Inflammatory macrophage (primary cell): ENCODE results near the gene SKAP2.

Source experiments
- DNase-seq, 2 donors: peaks; one replicate each; pipeline ENCODE4 v3.0.0-alpha.2; 2020 to 2022
- total RNA-seq, 18 experiments: gene quantifications; one replicate each; lab custom pipeline; 2026; ENCODE audit warnings: mixed read lengths in 6 of 18, inconsistent platforms in 2 of 18; lab: John Stamatoyannopoulos, UW

SKAP2 gene, protein sequence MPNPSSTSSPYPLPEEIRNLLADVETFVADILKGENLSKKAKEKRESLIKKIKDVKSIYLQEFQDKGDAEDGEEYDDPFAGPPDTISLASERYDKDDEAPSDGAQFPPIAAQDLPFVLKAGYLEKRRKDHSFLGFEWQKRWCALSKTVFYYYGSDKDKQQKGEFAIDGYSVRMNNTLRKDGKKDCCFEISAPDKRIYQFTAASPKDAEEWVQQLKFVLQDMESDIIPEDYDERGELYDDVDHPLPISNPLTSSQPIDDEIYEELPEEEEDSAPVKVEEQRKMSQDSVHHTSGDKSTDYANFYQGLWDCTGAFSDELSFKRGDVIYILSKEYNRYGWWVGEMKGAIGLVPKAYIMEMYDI
- 87.1 to 336 (median 202) reads per million in 18 experiments for total RNA-seq

DNA sequence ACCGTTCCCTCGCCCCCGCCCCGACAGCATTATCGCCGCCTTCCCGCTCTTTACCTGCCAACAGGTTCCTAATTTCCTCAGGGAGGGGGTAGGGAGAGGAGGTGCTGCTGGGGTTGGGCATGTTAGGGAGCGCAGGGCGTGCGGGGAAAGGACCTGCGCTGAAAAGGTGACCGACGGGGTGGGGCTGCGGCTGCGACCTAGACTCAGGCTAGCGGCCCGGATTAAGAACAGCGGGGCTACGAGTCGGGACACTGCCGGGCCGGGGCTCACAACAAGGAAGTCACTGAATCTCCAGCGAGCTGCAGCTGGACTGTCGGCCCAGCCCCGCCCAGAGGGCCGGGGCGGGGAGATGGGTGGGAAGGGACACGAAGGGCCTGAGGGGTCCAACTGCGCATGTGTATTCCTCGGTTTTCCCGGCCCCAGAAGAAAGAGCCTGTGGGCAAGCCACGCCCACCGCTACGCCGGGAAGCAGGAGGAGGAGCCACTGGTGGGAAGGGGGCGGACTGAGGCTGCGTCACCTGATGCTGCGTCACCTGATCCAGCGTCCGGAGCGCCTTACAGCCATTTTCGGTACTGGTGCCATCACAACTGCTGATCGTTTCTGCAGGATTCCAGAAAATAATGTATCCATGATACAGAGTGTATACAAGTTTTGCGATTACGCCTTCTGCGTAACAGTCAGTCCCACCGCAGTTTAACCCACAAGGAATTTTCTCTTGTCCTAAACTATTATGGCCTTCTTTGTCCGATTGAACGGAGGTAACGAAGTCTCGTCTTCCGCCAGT, at the start of gene SKAP2:
Gene SKAP2, minus strand, starts transcription at position 282 of the 785 bp plus-strand sequence. Its CDS starts 161 bp downstream, at position 121.
- peak; percentile 100 for DNase-seq

DNA sequence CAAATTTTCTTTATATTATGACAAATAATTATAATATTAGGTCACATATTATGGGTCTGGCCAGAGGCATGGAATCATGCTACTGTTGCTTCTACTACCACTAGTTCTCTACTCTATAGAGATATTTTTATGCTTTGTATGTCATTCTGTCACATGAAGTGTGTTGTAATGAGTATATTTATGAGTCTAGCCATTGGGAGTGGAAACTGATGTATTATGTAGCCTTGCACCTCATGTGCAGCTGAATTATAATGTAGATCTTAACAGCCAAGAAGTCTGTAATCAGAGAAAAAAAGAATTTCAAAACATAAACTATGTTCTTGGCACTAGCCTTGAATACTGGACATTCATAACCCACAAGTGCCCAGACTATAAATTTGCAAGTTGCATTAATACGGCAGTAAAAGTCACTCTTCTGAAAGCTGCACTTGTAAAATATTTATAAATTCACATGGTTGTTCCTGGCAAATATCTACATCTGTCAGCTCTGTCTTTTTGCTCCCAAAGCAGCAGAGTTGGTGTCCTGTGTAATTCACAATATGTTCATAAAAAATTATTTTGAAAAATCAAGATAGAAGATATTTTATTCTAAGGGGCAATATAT, 48.6 kb upstream of the SKAP2 start:
- DNase-seq = peak; percentile 31 to 52

DNA sequence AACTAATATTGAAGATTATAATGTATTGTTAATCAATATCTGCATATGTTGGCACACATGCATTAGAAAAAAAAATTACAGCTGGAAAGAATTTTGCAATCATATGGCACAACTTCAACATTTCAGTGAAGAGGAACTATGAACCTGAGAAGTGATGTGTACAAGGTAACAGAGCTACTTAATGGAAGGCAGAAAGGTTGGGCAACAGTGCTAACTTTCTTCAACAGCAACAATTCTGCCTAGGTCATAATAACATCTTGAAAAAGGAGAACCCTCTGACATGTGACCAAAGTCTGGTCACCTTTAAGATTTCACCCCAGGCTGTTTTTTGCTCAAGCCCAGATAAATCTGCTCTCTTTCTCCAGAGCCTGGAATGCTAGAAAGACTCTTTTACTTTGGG, 47.9 kb upstream of the SKAP2 start:
- peak; percentile 40 to 75 for DNase-seq

DNA sequence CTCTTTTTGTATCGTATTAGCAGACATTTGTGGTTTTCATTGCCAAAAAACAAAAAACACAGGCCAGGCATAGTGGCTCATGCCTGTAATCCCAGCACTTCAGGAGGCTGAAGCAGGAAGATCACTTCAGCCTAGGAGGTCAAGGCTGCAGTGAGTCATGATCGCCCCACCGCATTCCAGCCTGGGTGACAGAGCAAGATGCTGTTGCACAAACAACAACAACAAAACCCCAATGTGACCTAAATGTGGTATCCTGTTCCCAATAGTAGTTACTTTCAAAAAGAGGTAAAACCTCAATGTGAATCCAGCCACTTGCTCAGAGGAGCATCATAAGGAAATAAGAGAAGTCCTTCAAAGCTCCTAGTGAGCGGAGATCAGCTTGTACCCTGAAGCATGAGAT, 45.8 kb upstream of the SKAP2 start:
- DNase-seq = peak; percentile 66 to 71

DNA sequence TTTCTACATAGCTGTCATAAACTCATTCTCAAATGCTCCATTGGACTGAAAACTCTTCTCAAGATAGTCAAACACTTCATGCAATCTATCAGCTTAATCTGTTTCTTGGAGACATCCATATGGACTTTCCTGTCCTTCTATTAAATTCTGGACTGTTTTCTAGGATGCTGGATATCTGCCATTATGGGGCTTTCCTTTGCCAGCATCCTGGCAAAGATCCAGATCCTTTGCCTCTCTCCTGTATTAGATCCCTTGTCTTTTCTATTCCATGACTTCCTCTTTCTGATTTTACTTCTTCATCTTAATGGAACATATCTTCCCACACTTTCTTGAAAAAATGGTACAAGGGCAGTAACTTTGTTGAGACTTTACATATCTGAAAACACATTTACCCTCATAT, 35.9 kb upstream of the SKAP2 start:
- peak; percentile 38 to 51 for DNase-seq

DNA sequence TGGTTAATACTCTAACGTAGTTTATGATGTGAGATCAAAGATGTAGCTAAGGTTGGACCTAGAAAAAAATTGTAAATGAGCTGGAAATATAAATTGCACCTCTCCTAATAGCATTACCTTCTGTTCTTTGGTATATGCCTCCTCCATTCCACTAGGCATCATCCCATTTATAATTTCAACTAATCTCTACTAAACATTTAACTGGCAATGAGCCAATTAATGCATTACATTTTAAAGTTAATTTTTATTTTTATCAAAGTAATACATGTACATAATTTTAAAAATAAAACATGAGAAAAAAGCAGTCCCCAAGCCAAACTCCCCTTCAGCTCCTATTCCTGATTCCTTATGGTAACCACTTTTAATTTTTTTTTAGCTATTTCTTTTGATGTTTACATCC, 35.1 kb upstream of the SKAP2 start:
- no peak for DNase-seq

DNA sequence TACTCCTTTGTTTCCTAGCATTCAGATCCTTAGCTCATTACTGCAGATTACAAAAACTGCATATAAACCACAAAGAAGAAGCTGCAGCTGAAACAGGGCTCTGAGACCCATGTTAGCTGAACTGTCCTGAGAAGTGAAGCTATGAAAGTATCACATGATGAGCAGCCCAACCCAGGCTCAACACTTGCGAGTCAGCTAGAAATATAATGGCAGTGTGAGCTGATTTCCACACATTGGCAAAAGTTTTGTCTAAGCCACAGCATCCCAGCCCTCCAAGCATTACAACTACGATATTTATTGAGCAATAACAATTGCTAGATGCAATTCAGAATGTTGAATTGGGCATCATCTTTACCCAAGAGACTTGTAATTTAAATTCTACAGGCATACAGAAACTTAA, 34.5 kb upstream of the SKAP2 start:
- DNase-seq = peak; percentile 73 to 77

DNA sequence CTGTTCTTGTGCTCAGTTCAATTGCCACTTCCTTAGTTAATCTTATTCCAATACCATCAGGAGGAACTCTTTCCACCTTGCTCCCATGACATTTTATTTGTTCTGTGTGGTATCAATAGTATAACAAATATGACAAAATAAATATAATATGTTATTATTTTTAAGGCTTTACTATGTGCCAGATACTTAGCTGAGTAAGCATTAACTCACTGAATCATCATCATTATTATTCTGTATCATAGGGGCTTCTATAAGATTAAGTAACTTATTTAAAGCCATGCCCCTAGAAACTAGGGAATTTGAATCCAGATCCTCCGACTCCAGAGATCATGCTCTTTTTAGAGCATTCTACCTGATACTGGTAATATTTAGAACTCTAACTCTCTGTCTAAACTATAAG, 33.5 kb upstream of the SKAP2 start:
- no peak for DNase-seq

DNA sequence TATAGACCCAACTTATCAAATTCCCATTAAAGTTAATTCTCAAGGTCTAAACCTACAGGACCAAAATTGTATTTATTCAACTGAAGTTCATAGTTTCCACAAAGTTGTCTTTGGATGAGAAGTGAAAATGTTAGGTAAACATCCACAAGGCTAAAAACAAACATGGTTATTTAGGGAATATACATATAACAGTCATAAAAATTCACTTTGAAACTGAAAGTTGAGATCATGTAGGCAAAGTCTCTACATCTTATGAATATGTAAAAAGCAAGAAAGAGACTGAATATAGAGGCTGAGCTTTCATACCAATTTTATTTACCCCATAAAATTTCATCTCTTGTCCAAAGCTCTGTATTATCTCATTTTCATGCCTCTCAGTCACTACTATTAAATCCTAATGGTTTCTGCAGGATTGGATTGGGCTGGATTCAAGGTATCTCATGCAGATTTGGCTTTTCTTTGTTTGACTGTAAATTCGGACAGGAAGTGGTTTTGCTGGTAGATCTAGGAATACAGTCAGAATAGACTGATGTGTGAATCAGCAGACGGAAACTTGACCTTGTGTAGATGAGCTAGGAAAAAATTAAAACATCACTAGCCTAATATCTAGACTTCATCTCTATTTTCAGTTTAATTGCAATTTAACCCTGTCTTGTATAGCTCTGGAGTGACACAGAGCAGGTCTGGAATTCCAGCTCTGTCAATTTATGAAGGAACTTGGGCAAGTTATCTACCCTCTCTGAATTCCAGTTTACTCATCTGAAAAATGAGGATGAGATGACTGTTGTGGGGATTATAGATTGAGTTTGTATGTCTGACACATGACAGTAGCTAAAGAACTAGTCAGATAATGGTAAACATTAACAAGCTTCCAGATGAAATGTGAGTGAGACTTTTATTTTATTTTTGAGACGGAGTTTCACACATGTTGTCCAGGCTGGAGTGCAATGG, 27.3 kb upstream of the SKAP2 start:
- no peak for DNase-seq

DNA sequence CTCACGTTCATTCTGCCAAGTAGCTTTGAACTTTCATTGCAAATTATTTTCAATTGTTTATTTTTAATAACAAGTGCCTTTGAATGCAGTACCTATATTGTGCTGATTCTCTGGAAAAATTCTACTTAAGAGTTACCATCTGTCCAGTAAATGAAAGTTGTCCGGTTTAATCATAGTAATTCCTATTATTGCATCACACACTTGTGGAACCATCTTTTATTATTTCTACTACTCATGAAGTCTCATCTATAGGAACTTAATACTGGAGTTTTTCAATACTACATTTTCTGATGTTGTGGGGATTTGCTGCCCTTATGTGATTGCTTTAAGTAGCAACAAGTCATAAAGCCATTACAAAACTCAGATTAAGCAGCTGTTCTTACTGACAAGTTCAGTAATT, 16.5 kb upstream of the SKAP2 start:
- no peak for DNase-seq

DNA sequence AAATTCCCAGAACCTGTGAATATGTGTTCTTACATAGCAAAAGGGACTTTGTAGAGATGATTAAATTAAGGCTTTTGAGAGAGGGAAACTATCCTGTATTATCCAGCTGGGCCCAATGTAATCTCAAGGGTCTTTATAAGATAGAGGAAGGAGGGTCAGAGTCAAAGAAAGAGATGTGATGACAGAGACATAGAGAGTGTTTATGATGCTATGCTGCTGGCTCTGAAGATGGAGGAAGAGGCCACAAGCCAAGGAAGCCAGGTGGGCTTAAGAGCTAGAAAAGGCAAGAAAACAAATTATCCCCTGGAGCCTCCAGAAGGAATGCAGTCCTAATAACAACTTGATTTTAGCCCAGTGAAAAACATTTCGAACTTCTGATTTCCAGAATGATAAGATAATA, 15.3 kb upstream of the SKAP2 start:
- DNase-seq = no peak

DNA sequence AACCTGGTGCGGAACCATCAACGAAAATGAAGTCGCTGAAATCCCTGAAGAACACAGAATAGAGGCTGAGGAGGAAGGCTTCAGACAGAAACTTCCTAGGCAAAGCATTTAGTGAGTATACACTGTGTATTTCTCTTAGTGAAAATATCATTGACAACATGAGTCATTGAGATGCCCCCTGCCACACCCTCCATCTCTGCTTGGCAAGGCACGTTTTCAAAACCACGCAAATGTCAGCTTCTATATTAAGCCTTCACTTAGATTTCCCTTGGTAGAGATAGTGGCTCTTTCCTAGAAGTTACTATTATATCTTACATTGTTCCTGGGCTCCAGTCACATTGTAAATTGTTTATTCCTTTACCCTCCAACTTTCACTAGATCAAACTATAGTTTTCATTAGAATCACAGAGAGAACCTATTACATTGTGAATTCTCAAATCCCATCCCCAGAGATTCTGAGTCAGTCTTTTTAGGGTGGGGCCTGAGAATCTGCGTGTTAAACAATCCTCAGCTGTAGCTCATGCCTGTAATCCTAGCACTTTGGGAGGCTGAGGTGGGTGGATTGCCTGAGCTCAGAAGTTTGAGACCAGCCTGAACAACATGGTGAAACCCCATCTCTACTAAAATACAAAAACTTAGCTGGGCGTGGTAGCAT, 4.6 kb upstream of the SKAP2 start:
- DNase-seq = no peak

DNA sequence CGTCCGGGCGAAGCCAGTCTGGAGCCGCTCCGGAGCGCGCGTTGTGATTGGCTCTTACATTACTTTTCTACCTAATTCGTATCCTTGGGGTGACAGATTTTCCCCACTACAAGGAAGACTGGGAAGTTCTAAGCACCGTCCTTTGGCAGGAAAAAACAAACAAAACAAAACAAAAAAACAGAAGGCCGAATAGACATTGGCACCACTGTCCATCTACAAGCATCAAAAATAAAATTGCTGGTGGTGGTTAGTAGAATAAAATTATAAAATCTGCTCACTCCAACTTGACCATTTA, 651 bp upstream of the SKAP2 start:
- no peak for DNase-seq

DNA sequence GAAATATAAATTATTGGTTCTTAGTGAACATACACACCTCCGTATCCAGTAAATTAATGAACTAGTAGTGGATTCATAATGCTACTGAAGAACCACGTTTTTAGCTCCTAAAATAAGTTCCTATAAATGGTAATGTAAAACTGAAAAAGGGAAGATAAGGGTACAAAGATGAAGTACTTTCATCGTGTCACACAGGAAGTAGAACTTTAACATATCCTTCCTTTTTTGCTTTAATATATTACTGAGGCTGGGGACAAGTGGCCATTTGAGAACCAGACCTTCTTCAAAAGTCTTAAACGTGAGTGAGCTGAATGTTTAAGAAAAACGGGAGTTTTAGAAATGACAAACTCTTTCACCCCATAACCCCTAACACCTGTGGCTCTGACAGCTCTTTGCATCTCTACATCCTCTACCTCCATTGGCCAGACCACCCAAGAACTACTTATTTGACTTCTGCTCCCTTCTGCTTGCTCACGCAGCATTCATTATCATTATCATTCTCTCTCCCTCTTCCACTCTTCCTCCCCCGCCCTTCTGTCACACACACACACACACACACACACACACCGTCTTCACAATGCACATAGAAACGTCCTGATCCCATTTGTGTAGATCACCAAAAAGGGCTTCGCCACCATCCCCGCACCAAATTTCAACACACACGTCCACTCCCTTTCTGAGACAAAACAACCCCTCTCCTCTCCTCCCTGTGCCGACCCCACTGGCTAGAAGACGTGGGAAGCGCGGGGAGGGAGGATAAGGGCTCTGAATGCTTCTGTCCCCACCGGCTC, 677 bp downstream of the SKAP2 start:
- peak; percentile 20 to 73 for DNase-seq

DNA sequence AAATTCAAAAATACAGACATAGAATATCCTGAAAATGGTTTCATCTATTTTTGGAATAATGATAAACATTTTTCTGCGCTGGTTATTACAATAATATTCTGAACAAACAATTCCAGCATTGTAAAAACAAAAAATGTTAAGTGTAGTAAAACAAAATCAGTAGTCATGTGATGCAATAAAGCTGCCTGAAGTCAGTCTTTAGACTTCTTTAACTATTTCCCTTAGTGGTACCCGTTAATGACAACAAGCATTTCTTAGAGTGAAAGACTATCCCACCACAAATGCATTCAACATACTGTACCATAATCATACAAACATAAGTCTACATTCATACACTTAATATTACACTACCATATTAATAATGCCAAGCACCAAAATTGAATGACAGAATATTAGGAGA, 1.6 kb downstream of the SKAP2 start:
- peak in 1 of 2 donors; percentile 13 for DNase-seq

DNA sequence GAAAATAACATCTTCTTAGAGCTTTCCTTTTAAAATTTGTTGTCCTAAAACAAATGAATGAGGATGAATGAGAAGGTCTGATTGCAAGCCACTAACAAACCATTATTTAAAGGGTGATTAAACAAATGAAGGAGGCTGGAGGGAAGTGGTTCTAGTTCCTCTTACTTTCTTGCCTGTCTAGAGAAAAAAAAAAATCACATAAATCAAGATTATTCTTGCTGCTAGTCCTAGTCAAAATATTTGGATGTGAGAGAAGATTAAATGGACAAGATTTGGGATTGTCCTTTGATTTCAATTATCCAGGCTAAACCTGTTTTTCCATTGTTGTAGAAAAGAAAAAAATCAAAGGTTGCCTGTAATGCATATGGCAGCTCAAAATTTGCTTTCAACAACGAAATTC, 3.3 kb downstream of the SKAP2 start:
- no peak for DNase-seq

DNA sequence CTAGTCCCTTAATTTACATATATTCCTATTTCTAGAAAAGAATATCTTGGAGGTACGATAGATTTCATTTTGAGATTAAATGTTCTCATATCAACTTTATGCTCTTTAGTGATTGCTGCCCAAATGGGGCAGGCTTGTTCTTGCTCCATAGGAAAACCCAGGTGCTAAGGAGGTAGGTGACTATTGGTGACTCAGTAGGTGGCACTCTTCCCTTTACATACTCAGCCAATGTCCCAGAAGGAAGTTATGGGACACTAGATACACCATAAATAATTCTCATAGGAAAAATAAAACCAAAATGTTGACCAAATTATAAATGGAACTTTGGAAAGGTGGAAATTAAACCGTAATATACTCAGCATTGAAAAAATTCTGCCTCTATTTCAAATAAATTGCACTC, 4.0 kb downstream of the SKAP2 start:
- DNase-seq = no peak

DNA sequence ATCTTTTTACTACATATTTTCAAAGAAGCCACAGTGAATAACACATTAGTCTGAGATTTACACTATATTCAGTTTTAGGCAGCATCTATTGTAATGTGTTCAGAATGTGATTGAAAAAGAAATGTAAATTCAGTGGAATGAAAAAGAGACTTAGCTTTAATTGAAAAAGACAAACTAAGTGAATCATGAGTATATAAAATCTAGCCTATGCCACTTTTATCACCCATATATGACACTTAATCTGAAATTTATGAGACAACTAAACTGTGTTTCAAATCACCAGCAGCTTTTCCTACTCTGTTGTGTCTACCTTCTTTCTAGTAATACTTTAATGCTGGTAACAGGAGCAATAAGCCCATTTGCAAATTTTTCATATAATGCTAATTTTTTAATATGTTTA, 4.7 kb downstream of the SKAP2 start:
- DNase-seq = no peak

DNA sequence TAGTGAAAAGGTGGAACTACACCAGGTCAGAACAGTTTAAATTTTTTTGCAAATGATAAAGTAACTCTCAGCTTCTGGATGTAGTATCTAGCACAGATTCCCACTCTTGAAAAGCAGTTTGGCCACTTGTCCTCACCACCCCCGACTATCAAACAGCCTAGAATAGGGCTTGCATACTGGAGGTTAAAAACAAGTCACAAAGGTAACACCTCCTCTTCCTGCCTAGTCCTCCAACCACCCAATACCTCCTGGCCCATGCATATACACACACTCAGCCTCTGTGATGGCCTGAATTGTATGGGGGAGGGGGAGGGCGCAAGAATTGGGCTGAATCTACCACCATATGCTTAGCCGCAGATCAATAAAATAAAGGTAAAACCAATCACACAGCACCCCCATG, 5.7 kb downstream of the SKAP2 start:
- no peak for DNase-seq

DNA sequence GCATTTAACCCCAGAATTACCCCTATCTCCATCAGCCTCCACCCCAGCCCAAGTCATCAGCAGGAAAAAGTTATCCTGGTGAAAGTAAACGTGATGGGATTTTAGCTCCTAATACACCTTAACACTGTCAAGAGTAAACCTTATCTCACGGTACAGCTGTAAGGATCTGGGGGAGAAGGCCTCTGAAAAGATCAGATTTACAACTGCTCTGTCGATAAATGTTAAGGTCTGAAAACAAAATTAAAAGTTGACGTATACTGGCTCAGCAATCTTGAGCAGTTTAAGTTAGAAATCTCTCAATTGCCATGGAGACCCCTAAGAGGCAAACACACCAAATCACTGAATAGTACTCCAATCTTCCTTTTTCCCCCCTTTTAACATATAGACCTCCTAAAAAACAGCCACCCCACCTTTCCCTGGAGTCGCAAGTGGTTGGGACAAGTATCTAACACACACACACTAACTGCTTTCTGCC, 6.1 kb downstream of the SKAP2 start:
- DNase-seq = no peak
